HK-2 (cell line): ENCODE data around the gene CDS1.
"Not testable (repeated sequence)": the region's sequence is repeated elsewhere in the genome, so short reads cannot be mapped to it uniquely, and the experiment has no call there.

Experiments used
- DNase-seq: peaks from one replicate; pipeline ENCODE4 v3.0.0-alpha.2; 2018; ENCODE audit not compliant: unreplicated experiment

CDS1 gene

DNA sequence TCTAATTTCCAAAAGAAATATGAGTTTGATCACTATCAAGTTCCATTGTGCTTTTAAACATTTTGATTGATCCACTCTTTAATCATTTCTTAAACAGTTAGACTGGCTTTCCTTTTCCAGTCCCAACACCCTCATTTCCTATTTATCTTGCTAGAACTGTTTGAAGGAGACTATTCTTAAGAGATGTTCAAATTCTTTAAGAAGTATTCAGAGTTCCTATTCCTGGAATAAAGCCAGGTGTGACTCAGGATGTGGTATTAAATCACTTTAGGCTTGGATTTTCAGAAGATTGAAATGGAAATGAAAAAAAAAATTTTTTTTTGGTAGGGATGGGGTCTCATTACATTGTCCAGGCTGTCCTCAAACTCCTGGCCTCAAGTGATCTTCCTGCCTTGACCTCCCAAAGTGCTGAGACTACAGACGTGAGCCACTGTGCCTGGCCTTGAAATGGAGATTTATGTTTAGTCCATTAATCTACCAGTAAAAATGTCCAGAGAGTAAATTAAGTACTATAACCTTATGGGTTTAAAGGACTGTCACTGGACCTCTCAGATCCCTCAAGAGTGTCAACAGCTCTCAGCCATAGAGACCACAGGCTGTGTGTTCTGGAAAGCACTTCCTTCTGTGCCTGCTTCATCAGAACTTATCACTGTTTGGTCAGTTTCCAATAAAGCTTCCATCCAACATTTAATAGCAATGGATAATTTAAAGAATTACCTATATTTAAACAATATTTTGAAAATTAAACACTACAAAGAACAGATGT is 90.7 kb downstream of the CDS1 start:
- no peak for DNase-seq

DNA sequence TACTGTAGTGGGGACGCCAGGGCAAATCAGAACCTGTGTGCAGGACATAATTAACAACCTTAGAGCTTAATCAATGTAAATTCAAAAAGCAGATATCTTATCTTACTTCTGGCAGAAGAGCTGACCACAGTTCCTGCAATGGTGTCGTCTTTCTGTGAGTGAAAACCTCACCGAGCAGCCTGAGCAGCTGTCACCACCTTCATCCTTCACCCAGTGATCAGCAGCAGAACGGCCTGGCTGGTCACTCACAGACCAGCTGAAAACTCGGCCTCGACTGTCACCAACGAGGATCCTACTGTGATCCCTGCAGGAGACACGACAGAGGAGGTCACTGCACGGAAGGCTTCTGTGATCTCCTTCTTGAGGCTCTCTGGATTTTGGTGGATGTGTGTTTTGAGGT is 94.2 kb downstream of the CDS1 start:
- no peak for DNase-seq

DNA sequence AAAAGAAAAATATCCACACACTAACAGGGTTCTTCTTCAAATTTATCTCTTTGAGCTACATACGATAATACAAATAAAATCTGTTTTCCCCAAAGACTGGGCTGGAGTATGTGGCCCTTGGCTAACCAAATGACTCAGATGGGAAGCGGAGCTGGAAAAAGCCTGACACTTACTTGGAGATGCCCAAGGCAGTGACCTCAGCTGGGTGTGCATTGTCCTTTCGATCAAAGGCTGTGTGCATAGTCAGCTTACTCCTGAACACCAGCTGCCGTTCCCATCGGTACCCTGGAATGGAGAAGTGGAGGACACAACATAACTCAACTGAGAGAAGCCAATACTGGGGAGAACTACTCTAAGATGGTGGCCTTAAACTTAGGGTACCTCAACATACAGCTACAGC is 95.1 kb downstream of the CDS1 start:
- DNase-seq: no peak

DNA sequence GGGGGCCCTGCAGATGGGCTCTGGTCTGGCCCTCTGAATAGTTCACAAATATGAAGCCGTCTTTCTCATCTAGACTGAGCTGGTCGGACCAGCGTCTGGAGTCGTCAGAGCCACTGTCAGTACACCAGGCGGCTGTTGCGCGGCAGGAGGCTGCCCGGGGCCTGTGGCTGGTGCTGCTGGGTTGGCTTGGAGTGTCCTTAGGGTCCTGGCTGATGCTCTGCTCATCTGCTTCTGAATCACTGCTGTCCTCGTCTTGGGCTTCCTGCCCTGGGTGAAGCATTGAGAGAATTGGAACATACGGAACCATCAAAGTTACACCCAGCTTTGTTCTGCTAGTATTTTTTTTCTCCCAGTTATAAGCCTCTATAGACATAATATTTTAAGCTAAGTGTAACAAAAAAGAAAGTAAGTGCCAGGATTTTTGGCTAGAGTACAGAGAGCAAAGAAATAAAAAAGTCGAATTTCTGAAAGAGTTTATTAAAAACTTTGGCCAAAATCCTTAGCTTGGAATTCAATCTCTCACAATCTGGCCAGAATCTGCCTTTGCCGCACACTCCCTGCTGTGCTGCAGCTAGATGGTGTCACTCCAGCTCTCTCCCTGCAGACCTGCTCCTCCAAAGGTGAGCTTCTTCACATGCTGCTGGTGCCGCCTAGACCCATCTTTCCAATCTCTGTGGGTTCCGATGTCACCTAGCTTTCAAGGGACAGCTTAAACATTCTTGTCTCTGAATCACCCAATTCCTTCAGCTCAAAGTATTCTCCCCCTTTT is 96.2 kb downstream of the CDS1 start:
- no peak for DNase-seq

DNA sequence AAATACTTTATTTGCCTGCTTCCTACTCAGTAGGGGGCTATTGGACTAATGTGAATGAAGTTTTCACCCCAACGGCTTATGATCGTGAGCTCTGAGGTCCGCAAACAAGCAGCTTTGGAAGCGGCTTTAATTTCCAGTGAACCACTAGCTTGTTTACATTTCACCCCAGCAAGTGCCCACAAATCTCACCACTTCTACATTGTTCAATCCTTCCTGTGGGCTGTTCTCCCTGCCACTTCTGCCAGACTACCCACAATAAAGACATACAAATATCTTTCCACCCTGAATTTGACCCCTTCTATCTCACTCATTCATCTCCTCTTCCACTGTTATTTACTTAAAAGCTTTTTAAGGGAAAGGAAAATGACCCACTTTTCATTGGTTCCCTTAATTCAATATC is 98.0 kb downstream of the CDS1 start:
- DNase-seq: no peak

DNA sequence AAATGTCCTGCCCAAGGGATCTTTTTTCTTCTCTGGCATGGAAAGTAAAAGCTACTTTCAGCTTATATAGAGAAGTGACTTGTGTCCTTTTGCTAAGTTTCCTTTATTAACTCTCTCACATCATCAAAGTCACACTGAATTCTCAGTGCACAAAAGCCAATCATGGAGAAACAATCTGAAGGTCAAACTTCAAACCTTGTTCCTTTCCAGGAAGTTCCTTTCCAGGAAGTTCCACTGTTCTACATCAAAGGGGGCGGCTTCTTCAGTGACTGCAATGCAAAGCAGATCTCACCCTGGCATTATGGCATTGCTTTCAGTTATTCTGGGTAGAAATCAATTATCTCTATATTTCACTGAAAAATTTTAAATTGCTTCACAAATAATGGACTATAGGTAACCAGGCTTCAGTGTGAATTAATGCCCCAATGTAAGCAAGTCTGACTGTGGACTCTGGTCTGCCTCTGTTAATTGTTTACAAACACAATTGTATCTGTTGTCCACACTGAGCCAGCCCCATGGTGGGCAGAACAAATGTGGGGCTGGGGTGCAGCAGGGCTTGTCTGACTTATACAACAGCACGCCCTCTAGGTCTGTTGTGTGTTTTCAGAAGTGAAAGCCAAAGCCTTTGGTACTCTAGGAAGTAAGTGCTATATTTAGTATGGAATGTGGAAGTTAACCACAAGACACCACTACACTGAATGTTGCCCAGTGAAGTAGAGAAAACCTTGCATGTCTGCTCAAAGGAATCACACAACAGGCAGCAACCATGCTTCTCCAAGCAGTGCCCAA is 98.8 kb downstream of the CDS1 start:
- peak; percentile 19 for DNase-seq

DNA sequence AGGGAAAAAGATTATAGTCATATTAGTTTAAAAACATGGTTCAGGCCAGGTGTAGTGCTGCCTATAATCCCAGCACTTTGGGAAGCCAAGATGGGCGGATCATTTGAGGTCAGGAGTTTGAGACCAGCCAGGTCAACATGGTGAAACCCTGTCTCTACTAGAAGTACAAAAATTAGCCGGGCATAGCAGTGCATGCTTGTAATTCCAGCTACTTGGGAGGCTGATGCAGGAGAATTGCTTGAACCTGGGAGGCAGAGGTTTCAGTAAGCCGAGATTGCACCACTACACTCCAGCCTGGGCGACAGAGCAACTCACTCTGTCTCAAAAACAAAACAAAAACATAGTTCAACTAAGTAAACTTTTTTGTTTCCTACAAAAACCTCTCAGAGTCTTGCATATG is 99.7 kb downstream of the CDS1 start:
- not testable (repeated sequence) for DNase-seq

DNA sequence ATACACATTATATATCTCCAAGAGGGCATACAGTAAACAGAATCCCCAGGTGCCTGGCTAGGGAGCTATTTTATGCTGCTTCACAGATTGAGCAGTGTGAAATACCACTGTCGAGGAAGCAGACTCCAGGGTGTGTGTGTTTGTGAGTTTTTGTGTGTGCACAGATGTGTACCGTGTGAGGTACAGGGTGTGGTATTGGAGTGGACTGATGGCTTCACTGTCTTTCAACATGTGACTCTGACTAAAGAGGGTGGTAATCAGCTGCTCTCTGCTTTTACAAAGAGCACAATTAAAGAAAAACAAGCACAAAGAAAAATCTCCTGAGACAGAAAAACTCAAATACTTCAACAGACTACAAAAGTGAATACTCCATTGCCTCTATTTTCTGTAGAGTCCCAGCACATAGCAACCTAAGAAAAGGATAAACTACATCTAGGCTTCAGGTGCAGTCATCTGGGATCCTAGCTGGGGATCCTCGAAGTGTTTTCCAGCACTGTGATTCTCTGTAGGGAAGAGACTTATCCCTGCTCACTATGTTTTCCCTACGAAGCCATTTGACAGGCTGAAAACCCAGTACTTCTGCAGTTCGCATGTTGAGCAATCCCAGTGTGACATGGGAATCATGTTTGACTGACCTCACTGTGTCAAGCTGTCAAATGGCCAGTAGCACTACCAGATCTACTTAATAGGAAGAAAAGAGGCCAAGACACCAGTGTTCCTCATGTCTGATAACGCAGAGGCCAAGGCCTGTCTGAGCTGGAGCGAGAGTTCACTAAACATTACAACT is 100.3 kb downstream of the CDS1 start:
- DNase-seq: no peak

DNA sequence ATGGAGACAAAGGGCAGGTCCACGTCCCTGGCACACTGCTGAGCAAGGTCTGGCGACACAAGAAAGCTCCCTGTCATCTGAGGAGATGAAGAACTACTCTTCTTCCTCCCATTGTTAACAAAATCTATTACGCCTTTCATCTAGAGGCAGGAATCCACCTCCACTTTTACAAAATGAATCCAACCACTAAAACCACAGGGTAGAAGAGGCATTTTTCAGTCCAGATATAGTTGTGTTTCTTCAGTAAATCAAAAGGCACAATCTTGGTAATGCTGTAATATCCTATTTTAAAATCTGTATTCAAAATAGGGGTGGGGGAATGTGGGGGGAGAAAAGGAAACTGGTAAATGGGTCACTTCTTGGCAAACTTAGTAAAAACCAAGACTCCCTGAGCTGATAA is 101.4 kb downstream of the CDS1 start:
- no peak for DNase-seq

DNA sequence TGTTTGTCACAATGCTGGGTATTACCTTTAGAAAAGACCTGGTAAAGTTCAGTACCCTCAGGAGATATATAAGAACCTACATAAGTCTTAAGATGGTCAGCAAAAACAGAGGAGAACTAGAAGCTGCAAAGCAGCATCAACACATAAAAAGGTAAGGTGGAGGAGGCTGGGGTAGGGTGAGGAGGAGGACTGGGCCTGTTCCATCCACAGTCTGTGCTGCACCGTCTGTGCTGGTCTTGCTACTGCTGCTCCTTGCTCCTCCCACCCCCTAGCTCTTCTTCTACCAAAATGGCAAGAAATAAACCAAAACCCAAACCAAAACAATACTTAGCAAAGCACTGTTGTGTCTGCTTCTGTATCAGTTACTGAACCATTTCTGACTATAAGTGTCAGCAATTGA is 102.2 kb downstream of the CDS1 start:
- DNase-seq: no peak

DNA sequence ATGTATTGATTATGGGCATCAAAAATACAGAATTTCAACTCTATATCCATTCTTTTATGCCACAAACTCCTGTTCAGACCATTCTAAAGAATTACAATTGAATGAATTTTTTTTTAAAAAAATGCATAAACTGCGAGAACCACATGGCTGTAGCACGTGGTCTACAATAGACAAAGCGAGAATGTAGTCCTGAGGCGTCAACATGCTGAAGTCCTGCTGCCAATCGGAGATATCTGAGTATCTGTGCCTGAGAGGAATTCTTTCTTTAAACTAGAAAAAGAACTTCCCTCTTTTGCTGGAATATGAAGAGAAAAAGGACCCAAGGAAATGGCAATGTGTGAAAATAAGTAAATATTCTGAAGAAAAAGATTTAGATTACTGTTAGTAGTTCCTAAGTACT is 105.7 kb downstream of the CDS1 start:
- no peak for DNase-seq

DNA sequence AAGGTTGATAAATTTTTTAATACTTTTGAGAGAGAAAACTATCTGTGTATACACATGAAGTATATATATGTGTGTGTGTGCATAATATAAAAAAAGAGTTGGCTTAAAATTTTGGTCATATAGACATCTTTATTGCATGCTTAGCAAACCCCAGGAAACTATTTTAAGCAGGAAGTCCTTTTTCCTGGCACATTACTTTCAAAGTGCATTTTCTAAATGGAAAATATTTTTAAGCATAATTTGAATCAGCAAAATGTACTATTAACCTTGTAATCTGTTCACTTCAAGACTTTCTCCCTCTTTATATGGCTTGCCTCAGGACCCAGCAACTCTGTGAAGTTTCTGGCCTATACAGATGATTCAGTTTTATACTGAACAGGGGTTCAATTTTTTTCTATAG is 106.3 kb downstream of the CDS1 start:
- DNase-seq: no peak

DNA sequence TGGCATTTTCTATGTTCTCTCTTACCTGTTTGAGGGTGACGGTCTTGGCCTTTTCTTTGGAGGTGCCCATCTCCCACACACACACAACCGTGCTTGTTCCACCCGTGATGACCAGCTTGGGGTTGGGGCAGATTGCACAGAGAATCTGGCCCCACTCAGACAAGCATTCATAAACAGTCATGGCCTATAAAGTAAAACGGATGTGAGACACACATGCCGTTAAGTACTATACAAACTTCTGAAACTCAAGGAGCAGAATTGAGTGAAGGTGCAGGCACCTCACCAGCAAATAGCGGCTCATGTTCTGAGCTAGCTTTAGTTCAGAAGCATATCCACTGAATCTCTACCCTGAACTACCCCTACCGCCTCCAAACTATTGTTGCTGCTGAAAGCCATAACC is 107.6 kb downstream of the CDS1 start:
- DNase-seq: no peak

DNA sequence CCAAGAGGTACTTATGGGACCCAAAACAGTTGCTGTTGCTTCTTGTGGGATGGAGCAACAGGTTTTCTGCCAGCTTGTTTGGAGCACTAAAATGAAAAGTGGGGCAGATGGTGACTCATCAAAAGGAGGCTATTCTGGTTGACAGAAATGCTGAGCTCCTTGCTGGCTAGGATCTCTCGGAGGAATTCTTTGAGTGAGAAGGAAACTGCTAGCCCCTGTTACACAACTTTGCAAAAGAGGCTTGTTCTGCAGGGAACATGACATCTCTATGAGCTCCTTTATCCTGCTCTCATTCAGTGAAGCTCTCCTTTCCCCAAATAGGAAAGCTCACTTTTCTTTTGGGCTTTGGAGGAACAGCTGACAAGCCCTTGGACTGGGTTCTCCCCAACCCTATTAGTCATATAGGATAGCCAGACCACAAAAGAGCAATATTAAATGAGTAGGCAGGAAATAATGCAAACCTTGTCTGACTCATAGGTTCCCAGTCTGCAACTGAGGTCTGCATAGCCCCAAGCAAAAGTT is 108.3 kb downstream of the CDS1 start:
- DNase-seq: peak; percentile 28

DNA sequence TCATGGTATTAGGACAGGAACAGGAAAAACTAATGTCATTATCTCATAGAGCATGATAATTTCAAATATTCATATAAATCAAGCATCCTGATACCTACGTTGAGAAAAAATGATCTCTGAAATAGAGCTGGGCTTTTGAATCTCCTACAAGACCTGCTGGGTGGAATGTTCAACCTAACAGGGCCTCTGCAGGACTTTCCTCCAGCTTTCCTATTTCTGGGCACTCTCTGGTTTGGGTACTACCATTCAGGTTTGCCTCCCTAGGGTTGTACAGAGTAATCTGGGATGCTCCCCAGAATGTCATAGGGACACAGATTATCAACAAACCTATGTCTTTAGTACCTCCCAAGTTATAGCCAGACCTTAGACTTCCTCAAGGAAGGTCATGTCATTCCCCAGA is 108.9 kb downstream of the CDS1 start:
- DNase-seq: no peak

DNA sequence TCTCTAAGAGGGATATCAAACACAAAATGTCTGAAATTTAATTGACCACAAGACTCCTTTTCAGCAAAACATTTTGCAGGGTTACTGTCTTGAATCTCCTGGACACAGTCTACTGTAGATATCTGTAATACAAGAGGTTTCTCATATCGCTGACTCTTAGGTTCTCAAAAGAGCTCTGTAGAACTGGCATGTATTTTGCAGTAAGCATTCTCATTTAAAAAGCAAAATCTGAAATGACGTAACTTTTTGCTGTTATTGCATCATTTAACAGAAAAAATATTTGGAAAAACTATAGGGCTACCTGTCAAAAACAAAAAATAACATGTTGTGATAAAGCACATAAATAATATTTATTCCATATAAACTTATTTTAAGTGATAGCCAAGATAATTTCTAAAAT is 114.2 kb downstream of the CDS1 start:
- no peak for DNase-seq

DNA sequence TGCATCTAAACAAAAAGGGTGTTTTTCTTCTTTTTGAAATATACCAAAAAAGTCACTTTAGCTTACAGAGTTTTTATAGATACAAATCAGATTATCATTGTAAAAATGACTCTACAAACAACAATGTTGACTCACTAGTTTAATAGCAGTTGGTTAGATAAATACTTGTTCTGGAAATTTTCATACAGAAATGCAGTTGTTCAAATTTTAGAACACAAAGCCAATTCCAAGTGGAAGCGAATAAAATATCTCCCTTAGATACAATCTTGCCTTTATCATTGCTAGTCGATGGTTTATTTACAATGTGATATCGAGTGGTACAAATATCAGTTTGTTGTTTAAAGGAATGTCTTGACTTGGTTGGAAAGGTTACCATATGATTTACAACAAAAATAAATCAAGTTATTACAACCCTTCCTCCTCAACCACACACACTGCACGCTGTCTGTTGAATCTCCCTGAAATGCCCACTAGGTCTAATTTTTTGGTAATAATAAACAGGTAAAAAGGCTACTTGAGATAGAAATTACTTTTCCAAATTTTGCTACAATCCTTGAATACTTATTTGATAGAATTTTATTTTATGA is 114.8 kb downstream of the CDS1 start:
- no peak for DNase-seq

DNA sequence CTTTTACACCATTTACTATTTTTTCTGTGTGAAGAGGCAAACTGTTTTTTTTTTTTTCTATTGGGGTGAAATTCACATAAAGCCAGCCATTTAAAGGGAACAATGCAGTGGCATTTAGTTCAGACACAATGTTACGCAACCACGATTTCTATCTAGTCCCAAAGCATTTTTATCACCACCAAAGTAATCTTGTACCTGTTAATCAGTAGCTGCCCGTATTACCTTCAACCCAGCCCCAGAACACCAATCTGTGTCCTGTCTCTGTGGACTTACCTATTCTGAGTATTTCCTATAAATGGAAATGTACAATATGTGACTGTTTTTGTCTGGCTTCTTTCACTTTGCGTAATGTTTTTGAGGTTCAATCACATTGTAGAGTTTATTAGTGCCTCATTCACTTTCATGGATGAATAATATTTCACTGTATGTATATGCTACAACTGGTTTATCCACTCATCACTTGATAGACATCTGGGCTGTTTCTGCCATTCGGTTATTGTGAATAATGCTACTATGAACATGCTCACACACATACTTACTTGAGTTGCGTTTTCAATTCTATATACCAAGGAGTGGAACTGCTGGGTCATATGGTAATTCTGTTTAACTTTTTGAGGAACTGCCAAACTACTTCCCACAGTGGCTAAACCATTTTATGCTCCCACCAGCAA is 116.2 kb downstream of the CDS1 start:
- DNase-seq: no peak
